GM23248 (cell line): ENCODE results near the gene MSX2. TPM values are rescaled to one million over a fixed set of nuclear protein-coding genes. Genes with fewer than 3 reads are reported as not detected.
"Not testable (repeated sequence)": the region's sequence is repeated elsewhere in the genome, so short reads cannot be mapped to it uniquely, and the experiment has no call there.

ENCODE experiments used
- DNase-seq: peaks from one replicate; pipeline ENCODE4 v3.0.0-alpha.2; 2015
- H2AFZ ChIP-seq: fragments of 200-600 bp; sonication (generic); 2 replicates; pipeline ENCODE4 v1.6.1; 2016; ENCODE audit warnings: antibody characterized with exemption
- H3F3A ChIP-seq: fragments of 200-600 bp; sonication (generic); 2 replicates; pipeline ENCODE4 v1.6.1; 2016; ENCODE audit warnings: mild to moderate bottlenecking, antibody characterized with exemption, mixed run types; ENCODE audit not compliant: insufficient read depth
- H3K27ac ChIP-seq: fragments of 200-600 bp; sonication (generic); 2 replicates; pipeline ENCODE4 v1.5.1; 2016; ENCODE audit warnings: mild to moderate bottlenecking
- H3K27me3 ChIP-seq: fragments of 200-600 bp; sonication (generic); replicated peaks from 2 replicates; pipeline ENCODE4 v1.6.1; 2016; ENCODE audit warnings: mild to moderate bottlenecking; ENCODE audit not compliant: insufficient read depth
- H3K36me3 ChIP-seq: fragments of 200-600 bp; sonication (generic); 2 replicates; pipeline ENCODE4 v1.6.1; 2016; ENCODE audit warnings: low read depth, mild to moderate bottlenecking
- H3K4me1 ChIP-seq: fragments of 200-600 bp; sonication (generic); 2 replicates; pipeline ENCODE4 v1.6.1; 2016; ENCODE audit warnings: mild to moderate bottlenecking; ENCODE audit not compliant: insufficient read depth
- H3K4me2 ChIP-seq: fragments of 200-600 bp; sonication (generic); one replicate; pipeline ENCODE4 v1.6.1; 2016; ENCODE audit warnings: mild to moderate bottlenecking; ENCODE audit not compliant: unreplicated experiment
- H3K4me3 ChIP-seq: fragments of 200-600 bp; sonication (generic); 2 replicates; pipeline ENCODE4 v1.5.1; 2016; ENCODE audit warnings: mild to moderate bottlenecking
- H3K79me2 ChIP-seq: fragments of 200-600 bp; sonication (generic); 2 replicates; pipeline ENCODE4 v1.6.1; 2016; ENCODE audit warnings: mild to moderate bottlenecking; ENCODE audit not compliant: insufficient read depth
- H3K9ac ChIP-seq: fragments of 200-600 bp; sonication (generic); 2 replicates; pipeline ENCODE4 v1.6.1; 2016; ENCODE audit warnings: mild to moderate bottlenecking
- H3K9me2 ChIP-seq: fragments of 200-600 bp; sonication (generic); 2 replicates; pipeline ENCODE4 v1.6.1; 2016; ENCODE audit warnings: mixed run types, mild to moderate bottlenecking, moderate library complexity; ENCODE audit not compliant: insufficient read depth
- H3K9me3 ChIP-seq: fragments of 200-600 bp; sonication (generic); one replicate; pipeline ENCODE4 v1.6.1; 2017; ENCODE audit warnings: low read depth
- H4K20me1 ChIP-seq: fragments of 200-600 bp; sonication (generic); 2 replicates; pipeline ENCODE4 v1.6.0; 2016; ENCODE audit not compliant: insufficient read depth
- EZH2 ChIP-seq: fragments of 200-600 bp; sonication (generic); IDR thresholded peaks from 2 replicates; pipeline ENCODE4 v1.6.1; 2018; ENCODE audit warnings: antibody characterized with exemption, mild to moderate bottlenecking; ENCODE audit not compliant: insufficient read depth, poor library complexity, severe bottlenecking
- EZH2phosphoT487 ChIP-seq: fragments of 200-600 bp; sonication (generic); IDR thresholded peaks from 2 replicates; pipeline ENCODE4 v1.6.1; 2018; ENCODE audit warnings: antibody characterized with exemption, moderate library complexity, mild to moderate bottlenecking, low read depth; ENCODE audit not compliant: insufficient read depth
- WGBS, 2 experiments: methylation state at CpG; one replicate each; pipeline ENCODE4 v1.1.6; 2015 to 2017; ENCODE audit warnings: low lambda C conversion rate in 2 of 2, low coverage in 1 of 2; ENCODE audit errors: missing lambda C conversion rate in 2 of 2; 5-methylcytosine and 5-hydroxymethylcytosine counted together
- in situ Hi-C: fragments of 300-500 bp; cut with MboI; formaldehyde crosslinking; loops from 2 replicates; pipeline ENCODE4 v1.15.0; 2020
- polyA plus RNA-seq: library from polyadenylated mRNA; unstranded; fragments of >200 nt; fragmentation: Nextera tagmentation; extraction: Ambion mirVana; gene quantifications from 2 replicates; pipeline ENCODE4 v1.2.1, GENCODE V29; 2016
- total RNA-seq: library from RNA; depleted of rRNA; stranded (reverse); fragments of >200 nt; shearing (Covaris generic); gene quantifications from 2 replicates; pipeline ENCODE4 v1.2.3, GENCODE V29; 2014

Gene MSX2
- total and polyA plus RNA-seq, 2 experiments from 2014 or later, result 2.4 TPM

DNA sequence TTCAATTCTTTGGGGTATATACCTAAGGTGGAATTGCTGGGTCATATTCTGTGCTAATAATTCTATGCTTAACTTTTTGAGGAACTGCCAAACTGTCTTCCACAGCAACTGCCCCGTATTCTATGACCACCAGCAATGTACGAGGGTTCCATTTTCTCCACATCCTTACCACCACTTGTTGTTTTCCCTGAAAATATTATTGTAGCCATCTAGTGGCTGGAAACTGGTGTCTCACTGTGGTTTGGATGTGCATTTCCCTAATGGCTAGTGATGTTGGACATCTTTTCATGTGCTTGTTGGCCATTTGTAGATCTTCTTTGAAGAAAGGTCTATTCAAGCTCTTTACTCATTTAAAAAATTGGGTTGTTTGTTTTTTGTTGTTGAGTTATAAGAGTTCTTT, 30.7 kb downstream of the MSX2 start:
- Histone ChIP-seq H3F3A (no peaks in the 10 kb centered on the region), H3K79me2 (no peaks in the 10 kb centered on the region), H4K20me1 (no peaks in the 10 kb centered on the region), H3K27me3 (peaks cover 8% of the 10 kb centered on the region), H3K4me1 (no peaks in the 10 kb centered on the region), H3K9me2 (no peaks in the 10 kb centered on the region), H3K9me3 (no peaks in the 10 kb centered on the region), H2AFZ (no peak overlapping the region), H3K4me2 (no peak overlapping the region), H3K4me3 (no peak overlapping the region), H3K36me3 (no peaks in the 10 kb centered on the region), H3K27ac (no peak overlapping the region), H3K9ac (no peak overlapping the region)
- in situ Hi-C loops, result no loop called here
- 59 to 69% methylated on average over 2 of the region's 2 CpGs for WGBS, 2 experiments
- peak; percentile 51 for DNase-seq
- TF ChIP-seq EZH2phosphoT487 (no peak), EZH2 (no peak)

DNA sequence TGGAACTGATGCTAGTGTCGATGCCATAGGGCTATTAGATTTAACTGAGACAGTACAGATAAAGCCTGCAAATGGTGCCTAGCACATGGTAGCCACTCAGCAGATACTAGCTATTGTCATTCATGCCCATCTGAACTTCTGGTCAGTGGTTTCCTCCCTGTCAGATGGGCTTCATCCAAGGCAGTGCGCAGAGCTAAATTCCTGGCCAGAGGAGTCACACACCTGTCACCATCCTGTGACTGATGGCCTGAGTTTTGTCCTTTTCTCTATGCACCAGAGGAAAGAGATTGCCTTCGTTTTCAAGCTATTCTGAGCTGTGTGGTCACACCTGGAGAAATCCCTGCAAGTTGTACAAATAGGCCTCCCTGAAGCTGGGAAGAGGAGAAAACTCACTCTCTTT, 34.7 kb downstream of the MSX2 start:
- Histone ChIP-seq H2AFZ (no peak overlapping the region), H3K4me3 (no peak overlapping the region), H4K20me1 (no peaks in the 10 kb centered on the region), H3K9ac (no peak overlapping the region), H3K27ac (no peak overlapping the region), H3K9me2 (no peaks in the 10 kb centered on the region), H3K4me2 (no peak overlapping the region), H3F3A (no peaks in the 10 kb centered on the region), H3K4me1 (no peaks in the 10 kb centered on the region), H3K36me3 (no peaks in the 10 kb centered on the region), H3K9me3 (no peaks in the 10 kb centered on the region), H3K79me2 (no peaks in the 10 kb centered on the region), H3K27me3 (peaks cover 17% of the 10 kb centered on the region)
- DNase-seq, result no peak
- TF ChIP-seq EZH2phosphoT487, result no peak
- no peak for TF ChIP-seq EZH2
- in situ Hi-C loops, result no loop called here
- 58 to 70% methylated on average over 3 of the region's 3 CpGs for WGBS, 2 experiments

DNA sequence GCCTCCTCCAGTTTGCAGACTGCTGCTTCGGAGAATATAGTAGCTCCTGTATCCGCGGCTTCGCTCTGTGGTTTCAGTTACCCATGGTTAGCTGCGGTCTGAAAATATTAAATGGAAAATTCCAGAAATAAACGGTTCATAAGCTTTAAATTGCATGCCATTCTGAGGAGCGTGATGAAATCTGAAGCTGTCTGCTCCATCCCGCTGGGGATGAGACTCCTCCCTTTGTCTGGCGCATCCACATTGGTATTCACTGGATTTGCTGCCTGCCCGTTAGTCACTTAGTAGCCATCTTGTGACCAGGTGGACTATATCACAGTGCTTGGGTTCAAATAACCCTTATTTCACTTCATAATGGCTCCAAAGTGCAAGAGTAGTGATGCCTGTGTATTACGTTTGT, 36.3 kb downstream of the MSX2 start:
- in situ Hi-C loops, result no loop called here
- no peaks in the 10 kb centered on the region for H3K9me3 ChIP-seq
- no peaks in the 10 kb centered on the region for H3F3A ChIP-seq
- H3K4me2 ChIP-seq, result no peak overlapping the region
- 0 out of 2 replicates have a peak overlapping the region, but pooled peaks have one; percentile 29 for H2AFZ ChIP-seq
- 43 to 47% methylated on average over 11 of the region's 11 CpGs for WGBS, 2 experiments
- no peak overlapping the region for H3K27ac ChIP-seq
- H3K4me3 ChIP-seq, result no peak overlapping the region
- no peaks in the 10 kb centered on the region for H3K4me1 ChIP-seq
- H3K36me3 ChIP-seq, result no peaks in the 10 kb centered on the region
- DNase-seq, result peak; percentile 47
- H3K79me2 ChIP-seq, result no peaks in the 10 kb centered on the region
- no peak for TF ChIP-seq EZH2phosphoT487
- TF ChIP-seq EZH2, result no peak
- H4K20me1 ChIP-seq, result no peaks in the 10 kb centered on the region
- H3K9ac ChIP-seq, result no peak overlapping the region
- no peaks in the 10 kb centered on the region for H3K9me2 ChIP-seq
- peaks cover 12% of the 10 kb centered on the region for H3K27me3 ChIP-seq

DNA sequence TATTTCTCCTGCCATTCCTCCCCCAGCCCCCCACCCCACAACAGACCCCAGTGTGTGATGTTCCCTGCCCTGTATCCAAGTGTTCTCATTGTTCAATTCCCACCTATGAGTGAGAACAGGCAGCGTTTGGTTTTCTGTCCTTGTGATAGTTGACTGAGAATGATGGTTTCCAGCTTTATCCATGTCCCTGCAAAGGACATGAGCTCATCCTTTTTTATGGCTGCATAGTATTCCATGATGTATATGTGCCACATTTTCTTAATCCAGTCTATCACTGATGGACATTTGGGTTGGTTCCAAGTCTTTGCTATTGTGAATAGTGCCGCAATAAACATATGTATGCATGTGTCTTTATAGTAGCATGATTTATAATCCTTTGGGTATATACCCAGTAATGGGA, 37.0 kb downstream of the MSX2 start:
- H2AFZ ChIP-seq, H4K20me1 ChIP-seq, H3K4me3 ChIP-seq, DNase-seq, H3K79me2 ChIP-seq, H3K36me3 ChIP-seq, H3F3A ChIP-seq, H3K27ac ChIP-seq, H3K9ac ChIP-seq, in situ Hi-C loops, H3K4me2 ChIP-seq, H3K9me3 ChIP-seq, H3K9me2 ChIP-seq, H3K4me1 ChIP-seq: not testable (repeated sequence)
- WGBS, 2 experiments, result 33 to 35% methylated on average over 2 of the region's 2 CpGs
- peaks cover 13% of the 10 kb centered on the region for H3K27me3 ChIP-seq

DNA sequence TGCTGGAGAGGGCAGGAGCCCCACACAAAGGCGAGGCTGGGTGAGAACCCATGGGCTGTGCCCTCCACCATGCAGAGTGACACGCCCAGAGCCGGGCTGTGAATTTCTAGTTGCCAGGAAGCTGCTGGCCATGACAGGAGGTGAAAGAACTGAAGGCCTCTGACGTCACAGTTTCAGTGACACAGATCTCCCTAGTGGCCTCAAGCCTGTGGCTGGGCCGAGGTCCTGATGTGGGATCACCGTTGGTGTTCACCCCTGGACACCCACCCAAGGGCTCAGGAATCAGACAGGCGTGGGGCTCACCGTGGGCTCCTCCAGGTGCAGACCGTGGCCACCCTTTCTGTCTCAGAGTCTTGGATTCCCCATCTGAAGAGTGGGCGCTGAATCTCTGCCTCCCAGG, 39.9 kb downstream of the MSX2 start:
- no peak overlapping the region for H3K4me3 ChIP-seq
- H3F3A ChIP-seq, result no peaks in the 10 kb centered on the region
- H3K27ac ChIP-seq, result no peak overlapping the region
- peaks cover 13% of the 10 kb centered on the region for H3K27me3 ChIP-seq
- H3K4me2 ChIP-seq, result no peak overlapping the region
- WGBS, 2 experiments, result 34 to 41% methylated on average over 10 of the region's 10 CpGs
- no peaks in the 10 kb centered on the region for H3K9me2 ChIP-seq
- in situ Hi-C loops, result no loop called here
- H4K20me1 ChIP-seq, result no peaks in the 10 kb centered on the region
- no peaks in the 10 kb centered on the region for H3K4me1 ChIP-seq
- no peaks in the 10 kb centered on the region for H3K36me3 ChIP-seq
- no peak for DNase-seq
- TF ChIP-seq EZH2, result no peak
- no peak for TF ChIP-seq EZH2phosphoT487
- no peak overlapping the region for H2AFZ ChIP-seq
- H3K9me3 ChIP-seq, result no peaks in the 10 kb centered on the region
- no peaks in the 10 kb centered on the region for H3K79me2 ChIP-seq
- no peak overlapping the region for H3K9ac ChIP-seq
